IMR-90 (cell line): Measurements from ENCODE around the gene DENND6B. TPM values are rescaled to one million over a fixed set of nuclear protein-coding genes. Genes with fewer than 3 reads are reported as not detected.

ENCODE experiments used
- ATAC-seq: fragments of 200-7000 bp; cut with Tn5 transposase; 2 replicates; pipeline ENCODE4 v1.9.1; 2020; ENCODE audit warnings: low read depth, mild to moderate bottlenecking, moderate library complexity
- BruUV-seq: library from RNA; stranded (reverse); fragments of 400-500 nt; replicated peaks from 2 replicates; lab custom pipeline; 2021; lab: Mats Ljungman, UMichigan
- CTCF ChIA-PET: fragments of 300-600 bp; formaldehyde crosslinking; extraction: SDS; loops from one replicate; lab custom pipeline; 2021; ENCODE audit warnings: antibody characterized with exemption; lab: Yijun Ruan, JAX
- POLR2A ChIA-PET: fragments of 300-600 bp; sonication (Branson Sonifier 250); formaldehyde crosslinking; loops from one replicate; lab custom pipeline; 2022; ENCODE audit warnings: antibody characterized with exemption; ENCODE audit not compliant: unreplicated experiment; lab: Charles Lee
- DNase-seq: peaks from one replicate; pipeline ENCODE4 v3.0.0; 2013
- H2AFZ ChIP-seq: replicated peaks from 2 replicates; pipeline ENCODE3; 2013; ENCODE audit warnings: low read length, mild to moderate bottlenecking; ENCODE audit not compliant: poor library complexity
- H2AK5ac ChIP-seq: 2 replicates; pipeline ENCODE4 v1.6.1; 2013; ENCODE audit warnings: low read depth, low read length, inconsistent platforms
- H2AK9ac ChIP-seq: replicated peaks from 2 replicates; pipeline ENCODE3; 2013; ENCODE audit warnings: mild to moderate bottlenecking, low read depth, low read length, moderate library complexity; ENCODE audit not compliant: poor library complexity
- H2BK120ac ChIP-seq: 2 replicates; pipeline ENCODE4 v1.6.1; 2013; ENCODE audit warnings: low read depth, low read length, inconsistent platforms
- H2BK15ac ChIP-seq: 3 replicates; pipeline ENCODE4 v1.6.1; 2013; ENCODE audit warnings: low read depth, low read length, inconsistent platforms
- H2BK20ac ChIP-seq: 2 replicates; pipeline ENCODE4 v1.6.1; 2013; ENCODE audit warnings: low read depth, mild to moderate bottlenecking, inconsistent platforms, low read length, moderate library complexity
- H2BK5ac ChIP-seq: 2 replicates; pipeline ENCODE4 v1.6.1; 2013; ENCODE audit warnings: mild to moderate bottlenecking, low read depth, low read length, inconsistent platforms; ENCODE audit not compliant: poor library complexity, severe bottlenecking
- H3K14ac ChIP-seq: replicated peaks from 2 replicates; pipeline ENCODE4 v1.6.1; 2013; ENCODE audit warnings: low read depth, low read length, inconsistent platforms
- H3K18ac ChIP-seq: 2 replicates; pipeline ENCODE4 v1.6.1; 2013; ENCODE audit warnings: low read depth, low read length, control low read depth
- H3K23ac ChIP-seq: 2 replicates; pipeline ENCODE4 v1.6.1; 2013; ENCODE audit warnings: low read depth, low read length, inconsistent platforms
- H3K27ac ChIP-seq: 2 replicates; pipeline ENCODE4 v1.5.1; 2013; ENCODE audit warnings: mild to moderate bottlenecking, control low read depth, low read length; ENCODE audit not compliant: insufficient read depth
- H3K27me3 ChIP-seq: 2 replicates; pipeline ENCODE4 v1.6.1; 2013; ENCODE audit warnings: low read length; ENCODE audit not compliant: control insufficient read depth, insufficient read depth
- H3K36me3 ChIP-seq: 2 replicates; pipeline ENCODE4 v1.6.1; 2013; ENCODE audit warnings: low read length, mixed read lengths; ENCODE audit not compliant: control insufficient read depth, insufficient read depth
- H3K4ac ChIP-seq: 2 replicates; pipeline ENCODE4 v1.6.1; 2013; ENCODE audit warnings: low read depth, low read length, inconsistent platforms
- H3K4me1 ChIP-seq: 2 replicates; pipeline ENCODE4 v1.6.1; 2013; ENCODE audit warnings: low read length, mixed read lengths; ENCODE audit not compliant: control insufficient read depth, insufficient read depth
- H3K4me2 ChIP-seq: 2 replicates; pipeline ENCODE4 v1.6.1; 2013; ENCODE audit warnings: low read depth, mild to moderate bottlenecking, control low read depth, low read length, moderate library complexity
- H3K4me3 ChIP-seq: 2 replicates; pipeline ENCODE4 v1.5.1; 2013; ENCODE audit warnings: low read depth, mild to moderate bottlenecking, control low read depth, low read length, moderate library complexity; ENCODE audit not compliant: insufficient read depth
- H3K56ac ChIP-seq: 2 replicates; pipeline ENCODE4 v1.6.1; 2013; ENCODE audit warnings: low read length, inconsistent platforms; ENCODE audit not compliant: insufficient read depth; ENCODE audit errors: extremely low read depth
- H3K79me1 ChIP-seq, 2 experiments: 2 replicates each; pipeline ENCODE4 v1.6.1; 2013; ENCODE audit warnings: low read length in 2 of 2, inconsistent platforms in 1 of 2, low read depth in 1 of 2
- H3K9ac ChIP-seq: 2 replicates; pipeline ENCODE4 v1.6.1; 2013; ENCODE audit warnings: low read depth, low read length, control low read depth
- H3K9me1 ChIP-seq: 2 replicates; pipeline ENCODE4 v1.6.1; 2013; ENCODE audit warnings: low read length, inconsistent platforms; ENCODE audit not compliant: insufficient read depth
- H3K9me3 ChIP-seq: 2 replicates; pipeline ENCODE4 v1.6.1; 2013; ENCODE audit warnings: low read length; ENCODE audit not compliant: control insufficient read depth, insufficient read depth
- H4K20me1 ChIP-seq: 2 replicates; pipeline ENCODE4 v1.6.1; 2013; ENCODE audit warnings: low read length, inconsistent platforms; ENCODE audit not compliant: insufficient read depth
- H4K5ac ChIP-seq: 2 replicates; pipeline ENCODE4 v1.6.1; 2013; ENCODE audit warnings: mild to moderate bottlenecking, low read depth, low read length, control low read depth
- H4K8ac ChIP-seq, 2 experiments: 2 replicates each; pipeline ENCODE4 v1.6.1; 2013; ENCODE audit warnings: low read depth in 2 of 2, low read length in 2 of 2, control low read depth in 1 of 2, inconsistent platforms in 1 of 2
- H4K91ac ChIP-seq: 2 replicates; pipeline ENCODE4 v1.6.1; 2013; ENCODE audit warnings: low read depth, low read length, inconsistent platforms; ENCODE audit not compliant: insufficient read depth
- BHLHE40 ChIP-seq: fragments of 150-350 bp; IDR thresholded peaks from 2 replicates; pipeline ENCODE4 v1.6.1; 2016; ENCODE audit warnings: mild to moderate bottlenecking, low read depth, low read length
- CEBPB ChIP-seq: IDR thresholded peaks from 2 replicates; pipeline ENCODE4 v1.6.1; 2012; ENCODE audit warnings: low read depth, low read length, improper control_type of control experiment
- CHD1 ChIP-seq: IDR thresholded peaks from 2 replicates; pipeline ENCODE4 v1.6.1; 2012; ENCODE audit warnings: low read depth, low read length, improper control_type of control experiment
- CTCF ChIP-seq: conservative IDR thresholded peaks from 2 replicates; pipeline ENCODE4 v1.5.1; 2012; ENCODE audit warnings: mild to moderate bottlenecking, low read depth, low read length, improper control_type of control experiment
- ELK1 ChIP-seq: fragments of 150-350 bp; IDR thresholded peaks from 2 replicates; pipeline ENCODE4 v1.6.1; 2016; ENCODE audit warnings: low read depth, mild to moderate bottlenecking, low read length, moderate library complexity, borderline replicate concordance
- FOS ChIP-seq: fragments of 150-350 bp; IDR thresholded peaks from 2 replicates; pipeline ENCODE4 v1.6.1; 2016; ENCODE audit warnings: low read depth, low read length
- MAFK ChIP-seq: IDR thresholded peaks from 2 replicates; pipeline ENCODE4 v1.6.1; 2012; ENCODE audit warnings: low read depth, low read length, improper control_type of control experiment
- MAZ ChIP-seq: IDR thresholded peaks from 2 replicates; pipeline ENCODE4 v1.6.1; 2012; ENCODE audit warnings: low read depth, mild to moderate bottlenecking, low read length, improper control_type of control experiment, moderate library complexity, borderline replicate concordance
- MXI1 ChIP-seq: IDR thresholded peaks from 2 replicates; pipeline ENCODE4 v1.6.1; 2012; ENCODE audit warnings: low read depth, mild to moderate bottlenecking, low read length, moderate library complexity, borderline replicate concordance
- NFE2L2 ChIP-seq: fragments of 150-350 bp; IDR thresholded peaks from 2 replicates; pipeline ENCODE4 v1.6.1; 2016; ENCODE audit warnings: low read depth, mild to moderate bottlenecking, low read length
- POLR2A ChIP-seq: IDR thresholded peaks from 2 replicates; pipeline ENCODE4 v1.6.1; 2012; ENCODE audit warnings: mild to moderate bottlenecking, low read depth, low read length
- RAD21 ChIP-seq: IDR thresholded peaks from 2 replicates; pipeline ENCODE4 v1.6.1; 2012; ENCODE audit warnings: low read length, improper control_type of control experiment
- RCOR1 ChIP-seq: IDR thresholded peaks from 2 replicates; pipeline ENCODE4 v1.6.1; 2012; ENCODE audit warnings: mild to moderate bottlenecking, low read length, improper control_type of control experiment; ENCODE audit not compliant: insufficient replicate concordance
- RFX5 ChIP-seq: IDR thresholded peaks from 2 replicates; pipeline ENCODE4 v1.8.0; 2012; ENCODE audit warnings: low read depth, mild to moderate bottlenecking, low read length, moderate library complexity
- SMC3 ChIP-seq: fragments of 150-350 bp; IDR thresholded peaks from 2 replicates; pipeline ENCODE4 v1.6.1; 2016; ENCODE audit warnings: low read depth, mild to moderate bottlenecking, antibody characterized with exemption, low read length, moderate library complexity
- WGBS, 2 experiments: methylation state at CpG; one replicate each; pipeline versions ENCODE4 v1.1.5 to v1.1.7; 2013; ENCODE audit warnings: missing lambda C conversion rate in 2 of 2; ENCODE audit not compliant: insufficient read length in 1 of 2; ENCODE audit errors: extremely low coverage in 2 of 2; 5-methylcytosine and 5-hydroxymethylcytosine counted together
- dilution Hi-C: fragments of 300-500 bp; cut with HindIII; formaldehyde crosslinking; loops from one replicate; pipeline ENCODE4 v1.14.3; 2018; ENCODE audit warnings: low sequenced_read_pairs; ENCODE audit not compliant: unreplicated experiment
- in situ Hi-C: fragments of 300-500 bp; cut with MboI; formaldehyde crosslinking; loops from 3 replicates; pipeline ENCODE4 v1.14.3; 2019; ENCODE audit warnings: low sequenced_read_pairs, inconsistent platforms, mixed read lengths
- intact Hi-C: fragments of 100-400 bp; cut with micrococcal nuclease; formaldehyde crosslinking; loops from 2 replicates; pipeline ENCODE4 v1.10.0; 2022
- polyA plus RNA-seq, 3 experiments: library from polyadenylated mRNA; depleted of rRNA; stranded (reverse); fragments of >200 nt; gene quantifications; 2 replicates each; pipeline ENCODE4 v1.2.3, GENCODE V29; 2012; ENCODE audit warnings: low replicate concordance in 1 of 3
- total RNA-seq: library from RNA; depleted of rRNA; stranded (reverse); fragments of >200 nt; gene quantifications from 2 replicates; pipeline ENCODE4 v1.2.3, GENCODE V29; 2012
- TF ChIP-seq, protein P1 (sequence below): fragments of 150-350 bp; IDR thresholded peaks from 2 replicates; pipeline ENCODE4 v1.6.1; 2017; ENCODE audit warnings: mild to moderate bottlenecking, antibody characterized with exemption, low read length, low read depth

The DENND6B gene
- total and polyA plus RNA-seq, 2 of the 4 experiments (the other 2 are of a cell fraction): 0.36 to 4.9 TPM

DNA sequence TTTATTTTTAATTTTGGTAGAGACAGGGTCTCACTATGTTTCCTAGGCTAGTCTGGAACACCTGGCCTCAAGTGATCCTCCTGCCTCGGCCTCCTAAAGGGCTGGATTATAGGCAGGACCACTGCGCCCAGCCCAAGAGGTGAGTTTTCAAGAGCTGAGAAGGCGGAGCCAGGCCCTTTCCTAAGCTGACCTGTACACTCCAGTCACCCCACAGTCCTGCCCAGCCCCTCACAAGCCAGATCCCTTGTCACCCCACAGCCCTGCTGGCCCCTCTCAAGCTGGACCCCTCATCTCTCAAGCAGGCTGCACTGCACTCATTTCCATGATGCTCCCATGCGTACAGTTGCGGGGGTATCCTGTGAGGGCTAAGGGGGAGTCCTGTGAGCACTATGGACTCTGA lies 2.9 kb downstream of the DENND6B start:
- in situ Hi-C loops: loop anchor here (10.0 kb wide), 1 partner anchor 49 kb away; the partner anchor contains the start of gene MAPK11

More for the DNA sequence above, 2.9 kb downstream of the DENND6B start:
- ATAC-seq (no peak), DNase-seq (no peak)
- dilution Hi-C loops: no loop called here
- Histone ChIP-seq H3K79me1 (peaks cover 11 to 26% of the 10 kb centered on the region in 2 experiments), H2BK120ac (no peak overlapping the region), H3K4me2 (no peak overlapping the region), H3K56ac (no peak overlapping the region), H2BK5ac (no peak overlapping the region), H3K18ac (no peak overlapping the region), H3K27ac (no peak overlapping the region), H3K36me3 (no peaks in the 10 kb centered on the region), H2AK9ac (no peak overlapping the region), H3K9ac (no peak overlapping the region), H2AK5ac (no peak overlapping the region), H2BK20ac (no peak overlapping the region), H3K23ac (no peak overlapping the region), H4K20me1 (no peaks in the 10 kb centered on the region), H3K4me1 (peaks cover 6% of the 10 kb centered on the region), H3K9me1 (peaks cover 7% of the 10 kb centered on the region), H2AFZ (no peak overlapping the region), H2BK15ac (no peak overlapping the region), H3K4ac (no peak overlapping the region), H3K14ac (no peak overlapping the region), H3K27me3 (no peaks in the 10 kb centered on the region; the same call in 1 of the 2 replicates), H4K8ac (no peak overlapping the region), H4K5ac (no peak overlapping the region), H3K4me3 (no peak overlapping the region), H4K91ac (no peak overlapping the region), H3K9me3 (no peaks in the 10 kb centered on the region)
- no TSS peak for BruUV-seq
- 33% methylated on average over 1 of the region's 5 CpGs; no CpG with 5 or more reads in 1 of the 2 experiments for WGBS, 2 experiments
- CTCF ChIA-PET: no interaction called here
- POLR2A ChIA-PET: interaction anchor here (1.9 kb wide), 1 partner anchor 15 kb away, joined by 4 read pairs; no protein-coding TSS in a partner anchor
- intact Hi-C loops: no loop called here
- TF ChIP-seq RAD21: no peak
- TF ChIP-seq FOS: no peak
- no peak for TF ChIP-seq RFX5
- TF ChIP-seq BHLHE40: no peak
- TF ChIP-seq RCOR1: no peak
- no peak for TF ChIP-seq POLR2A
- TF ChIP-seq ELK1: no peak
- no peak for TF ChIP-seq SMC3
- TF ChIP-seq, protein P1, sequence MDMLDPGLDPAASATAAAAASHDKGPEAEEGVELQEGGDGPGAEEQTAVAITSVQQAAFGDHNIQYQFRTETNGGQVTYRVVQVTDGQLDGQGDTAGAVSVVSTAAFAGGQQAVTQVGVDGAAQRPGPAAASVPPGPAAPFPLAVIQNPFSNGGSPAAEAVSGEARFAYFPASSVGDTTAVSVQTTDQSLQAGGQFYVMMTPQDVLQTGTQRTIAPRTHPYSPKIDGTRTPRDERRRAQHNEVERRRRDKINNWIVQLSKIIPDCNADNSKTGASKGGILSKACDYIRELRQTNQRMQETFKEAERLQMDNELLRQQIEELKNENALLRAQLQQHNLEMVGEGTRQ: no peak
- TF ChIP-seq CHD1: no peak
- no peak for TF ChIP-seq CTCF
- no peak for TF ChIP-seq MAZ
- no peak for TF ChIP-seq CEBPB
- TF ChIP-seq MXI1: no peak
- no peak for TF ChIP-seq NFE2L2
- no peak for TF ChIP-seq MAFK
